ENCODE results near the gene ADGRV1.

Gene ADGRV1

DNA sequence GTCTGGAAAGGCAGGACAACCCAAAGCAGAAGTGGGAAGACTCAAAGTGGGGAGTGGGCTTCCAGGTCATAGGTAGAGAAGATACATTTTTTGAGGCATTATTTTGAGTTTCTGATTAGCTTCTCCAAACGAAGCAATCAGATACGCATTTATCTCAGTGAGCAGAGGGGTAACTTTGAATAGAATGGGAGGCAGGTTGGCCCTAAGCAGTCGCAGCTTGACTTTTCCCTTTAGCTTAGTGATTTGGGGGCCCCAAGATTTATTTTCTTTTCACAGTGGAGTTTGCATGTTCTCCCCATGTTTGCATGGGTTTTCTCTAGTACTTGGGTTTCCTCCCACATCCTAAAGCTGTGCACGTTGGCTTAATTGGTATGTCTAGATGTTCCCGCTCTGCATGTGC lies 422.6 kb downstream of the ADGRV1 start:
- DNase-seq (ENCODE audit: extremely low read depth, insufficient read length) = no peak
- TF ChIP-seq, protein P1, sequence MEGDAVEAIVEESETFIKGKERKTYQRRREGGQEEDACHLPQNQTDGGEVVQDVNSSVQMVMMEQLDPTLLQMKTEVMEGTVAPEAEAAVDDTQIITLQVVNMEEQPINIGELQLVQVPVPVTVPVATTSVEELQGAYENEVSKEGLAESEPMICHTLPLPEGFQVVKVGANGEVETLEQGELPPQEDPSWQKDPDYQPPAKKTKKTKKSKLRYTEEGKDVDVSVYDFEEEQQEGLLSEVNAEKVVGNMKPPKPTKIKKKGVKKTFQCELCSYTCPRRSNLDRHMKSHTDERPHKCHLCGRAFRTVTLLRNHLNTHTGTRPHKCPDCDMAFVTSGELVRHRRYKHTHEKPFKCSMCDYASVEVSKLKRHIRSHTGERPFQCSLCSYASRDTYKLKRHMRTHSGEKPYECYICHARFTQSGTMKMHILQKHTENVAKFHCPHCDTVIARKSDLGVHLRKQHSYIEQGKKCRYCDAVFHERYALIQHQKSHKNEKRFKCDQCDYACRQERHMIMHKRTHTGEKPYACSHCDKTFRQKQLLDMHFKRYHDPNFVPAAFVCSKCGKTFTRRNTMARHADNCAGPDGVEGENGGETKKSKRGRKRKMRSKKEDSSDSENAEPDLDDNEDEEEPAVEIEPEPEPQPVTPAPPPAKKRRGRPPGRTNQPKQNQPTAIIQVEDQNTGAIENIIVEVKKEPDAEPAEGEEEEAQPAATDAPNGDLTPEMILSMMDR (IDR thresholded peaks at IDR 0.05; ENCODE audit: insufficient read depth, low read length, poor library complexity, severe bottlenecking) = no peak
- no peaks in the 10 kb centered on the region for H3K36me3 ChIP-seq (ENCODE audit: control insufficient read depth, insufficient read depth, low read length)
- no peak overlapping the region for H3K4me3 ChIP-seq (replicated peaks; ENCODE audit: low read depth, low read length)
- H3K27me3 ChIP-seq (replicated peaks; ENCODE audit: control insufficient read depth, insufficient read depth, low read length) = no peaks in the 10 kb centered on the region

DNA sequence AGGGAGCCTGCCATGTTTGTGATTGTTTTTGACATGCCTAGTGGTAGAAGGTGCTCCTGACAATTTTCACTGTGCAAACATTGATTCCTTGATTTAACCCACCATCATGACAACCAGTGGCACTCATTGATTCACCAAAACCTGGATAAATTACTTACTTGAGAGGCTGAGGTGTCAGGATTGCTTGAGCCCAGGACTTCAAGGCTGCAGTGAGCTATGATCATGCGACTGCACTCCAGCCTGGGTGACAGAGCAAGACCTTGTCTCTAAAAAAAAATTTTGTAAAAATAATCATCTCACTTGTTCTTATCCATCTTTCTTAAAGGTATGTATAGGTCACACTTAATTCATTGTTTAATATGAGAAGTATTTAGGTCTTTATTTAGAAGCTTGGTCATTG lies 423.2 kb downstream of the ADGRV1 start:
- TF ChIP-seq, protein P1 (IDR thresholded peaks at IDR 0.05; ENCODE audit: insufficient read depth, low read length, poor library complexity, severe bottlenecking) = no peak

DNA sequence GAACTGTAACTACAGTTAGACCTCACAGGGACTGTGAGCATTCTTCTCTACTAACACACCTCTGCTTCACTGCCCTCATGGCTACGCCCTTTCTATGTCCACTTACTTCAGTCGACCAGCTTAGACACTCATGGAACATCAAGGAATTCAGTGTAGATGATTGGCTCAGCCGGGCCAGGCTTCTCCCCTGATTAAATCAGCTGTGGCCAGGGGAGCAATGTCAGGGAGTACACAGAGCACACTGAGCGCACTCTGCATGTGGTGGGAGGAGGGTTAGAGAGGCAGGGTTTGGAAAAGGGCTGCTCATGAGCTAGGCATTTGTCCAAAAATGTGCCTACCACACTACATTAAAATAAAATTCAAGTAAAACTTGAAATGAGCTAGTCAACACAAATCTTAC lies 424.0 kb downstream of the ADGRV1 start:
- no peak for DNase-seq (ENCODE audit: extremely low read depth, insufficient read length)
- no peaks in the 10 kb centered on the region for H3K36me3 ChIP-seq (ENCODE audit: control insufficient read depth, insufficient read depth, low read length)
- no peaks in the 10 kb centered on the region for H3K27me3 ChIP-seq (replicated peaks; ENCODE audit: control insufficient read depth, insufficient read depth, low read length)
- TF ChIP-seq, protein P1 (IDR thresholded peaks at IDR 0.05; ENCODE audit: insufficient read depth, low read length, poor library complexity, severe bottlenecking) = no peak
- H3K4me3 ChIP-seq (replicated peaks; ENCODE audit: low read depth, low read length) = no peak overlapping the region

More for the DNA sequence above, 423.2 kb downstream of the ADGRV1 start:
- Histone ChIP-seq H3K27me3 (replicated peaks; ENCODE audit: control insufficient read depth, insufficient read depth, low read length) (no peaks in the 10 kb centered on the region), H3K36me3 (ENCODE audit: control insufficient read depth, insufficient read depth, low read length) (no peaks in the 10 kb centered on the region), H3K4me3 (replicated peaks; ENCODE audit: low read depth, low read length) (no peak overlapping the region)
- no peak for DNase-seq (ENCODE audit: extremely low read depth, insufficient read length)

- TF ChIP-seq, protein P1 (IDR thresholded peaks at IDR 0.05; ENCODE audit: insufficient read depth, low read length, poor library complexity, severe bottlenecking) = no peak
- DNase-seq (ENCODE audit: extremely low read depth, insufficient read length) = no peak
- Histone ChIP-seq H3K36me3 (ENCODE audit: control insufficient read depth, insufficient read depth, low read length) (no peaks in the 10 kb centered on the region), H3K4me3 (replicated peaks; ENCODE audit: low read depth, low read length) (no peak overlapping the region), H3K27me3 (replicated peaks; ENCODE audit: control insufficient read depth, insufficient read depth, low read length) (no peaks in the 10 kb centered on the region)
These were observed 424.6 kb downstream of the ADGRV1 start for GRCh38 chr5:90983148-90983547.

GRCh38 chr5:90983711-90984124 lies 425.1 kb downstream of the ADGRV1 start:
- H3K27me3 ChIP-seq (replicated peaks; ENCODE audit: control insufficient read depth, insufficient read depth, low read length) = no peaks in the 10 kb centered on the region
- TF ChIP-seq, protein P1 (IDR thresholded peaks at IDR 0.05; ENCODE audit: insufficient read depth, low read length, poor library complexity, severe bottlenecking) = no peak
- DNase-seq (ENCODE audit: extremely low read depth, insufficient read length) = no peak
- no peak overlapping the region for H3K4me3 ChIP-seq (replicated peaks; ENCODE audit: low read depth, low read length)
- no peaks in the 10 kb centered on the region for H3K36me3 ChIP-seq (ENCODE audit: control insufficient read depth, insufficient read depth, low read length)

DNA sequence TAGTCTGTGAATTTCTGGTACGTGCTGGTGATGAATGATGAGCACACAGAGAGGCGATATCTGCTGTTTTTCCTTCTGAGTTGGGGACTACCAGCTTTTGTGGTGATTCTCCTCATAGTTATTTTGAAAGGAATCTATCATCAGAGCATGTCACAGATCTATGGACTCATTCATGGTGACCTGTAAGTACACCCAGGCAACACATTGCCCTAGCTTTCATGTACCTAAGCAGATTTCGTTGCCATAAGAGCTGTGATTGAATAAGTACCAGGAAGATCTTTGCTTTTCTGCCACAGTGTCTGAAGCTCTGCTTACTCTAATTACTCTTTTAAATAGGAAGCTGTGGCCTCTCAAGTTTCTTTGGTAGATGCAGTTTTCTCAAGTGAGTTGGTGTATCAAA lies 426.7 kb downstream of the ADGRV1 start:
- Histone ChIP-seq H3K27me3 (replicated peaks; ENCODE audit: control insufficient read depth, insufficient read depth, low read length) (no peaks in the 10 kb centered on the region), H3K36me3 (ENCODE audit: control insufficient read depth, insufficient read depth, low read length) (no peaks in the 10 kb centered on the region), H3K4me3 (replicated peaks; ENCODE audit: low read depth, low read length) (no peak overlapping the region)
- TF ChIP-seq, protein P1 (IDR thresholded peaks at IDR 0.05; ENCODE audit: insufficient read depth, low read length, poor library complexity, severe bottlenecking) = no peak
- DNase-seq (ENCODE audit: extremely low read depth, insufficient read length) = no peak

Measured in GM06990 (cell line).